ENCODE results near the gene UBL3. TPM values are rescaled to one million over a fixed set of nuclear protein-coding genes. Genes with fewer than 3 reads are reported as not detected.

Gene UBL3
- 16.1 and 19.8 TPM in 2 replicates for total RNA-seq

GRCh38 chr13:29850213-29850898 lies at the start of gene UBL3:
Gene UBL3 (minus strand): TSS chr13:29850617. CDS start chr13:29849538, 1,079 bp downstream.
- H3K27me3 ChIP-seq (ENCODE audit: control insufficient read depth, insufficient read depth, low read length), result no peaks in the 10 kb centered on the region
- no peaks in the 10 kb centered on the region for H3K36me3 ChIP-seq (ENCODE audit: control insufficient read depth, insufficient read depth, low read length)
- TF ChIP-seq, protein P1, sequence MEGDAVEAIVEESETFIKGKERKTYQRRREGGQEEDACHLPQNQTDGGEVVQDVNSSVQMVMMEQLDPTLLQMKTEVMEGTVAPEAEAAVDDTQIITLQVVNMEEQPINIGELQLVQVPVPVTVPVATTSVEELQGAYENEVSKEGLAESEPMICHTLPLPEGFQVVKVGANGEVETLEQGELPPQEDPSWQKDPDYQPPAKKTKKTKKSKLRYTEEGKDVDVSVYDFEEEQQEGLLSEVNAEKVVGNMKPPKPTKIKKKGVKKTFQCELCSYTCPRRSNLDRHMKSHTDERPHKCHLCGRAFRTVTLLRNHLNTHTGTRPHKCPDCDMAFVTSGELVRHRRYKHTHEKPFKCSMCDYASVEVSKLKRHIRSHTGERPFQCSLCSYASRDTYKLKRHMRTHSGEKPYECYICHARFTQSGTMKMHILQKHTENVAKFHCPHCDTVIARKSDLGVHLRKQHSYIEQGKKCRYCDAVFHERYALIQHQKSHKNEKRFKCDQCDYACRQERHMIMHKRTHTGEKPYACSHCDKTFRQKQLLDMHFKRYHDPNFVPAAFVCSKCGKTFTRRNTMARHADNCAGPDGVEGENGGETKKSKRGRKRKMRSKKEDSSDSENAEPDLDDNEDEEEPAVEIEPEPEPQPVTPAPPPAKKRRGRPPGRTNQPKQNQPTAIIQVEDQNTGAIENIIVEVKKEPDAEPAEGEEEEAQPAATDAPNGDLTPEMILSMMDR (IDR thresholded peaks at IDR 0.05; ENCODE audit: insufficient read depth, low read length, severe bottlenecking), result no peak
- FAIRE-seq, result no peak
- peak within 1 kb of the TSS; percentile 68 for H3K4me3 ChIP-seq (ENCODE audit: low read depth, low read length)
- DNase-seq (ENCODE audit: low read depth), result peak; percentile 88

- Histone ChIP-seq H3K36me3 (ENCODE audit: control insufficient read depth, insufficient read depth, low read length) (no peaks in the 10 kb centered on the region), H3K27me3 (ENCODE audit: control insufficient read depth, insufficient read depth, low read length) (no peaks in the 10 kb centered on the region), H3K4me3 (ENCODE audit: low read depth, low read length) (no peak overlapping the region)
- FAIRE-seq (no peak), DNase-seq (ENCODE audit: low read depth) (no peak)
- TF ChIP-seq, protein P1 (IDR thresholded peaks at IDR 0.05; ENCODE audit: insufficient read depth, low read length, severe bottlenecking), result no peak
These were observed 46.7 kb upstream of the UBL3 start for GRCh38 chr13:29897102-29897501.

GRCh38 chr13:29893438-29893837 lies 43.0 kb upstream of the UBL3 start:
- no peaks in the 10 kb centered on the region for H3K27me3 ChIP-seq (ENCODE audit: control insufficient read depth, insufficient read depth, low read length)

DNA sequence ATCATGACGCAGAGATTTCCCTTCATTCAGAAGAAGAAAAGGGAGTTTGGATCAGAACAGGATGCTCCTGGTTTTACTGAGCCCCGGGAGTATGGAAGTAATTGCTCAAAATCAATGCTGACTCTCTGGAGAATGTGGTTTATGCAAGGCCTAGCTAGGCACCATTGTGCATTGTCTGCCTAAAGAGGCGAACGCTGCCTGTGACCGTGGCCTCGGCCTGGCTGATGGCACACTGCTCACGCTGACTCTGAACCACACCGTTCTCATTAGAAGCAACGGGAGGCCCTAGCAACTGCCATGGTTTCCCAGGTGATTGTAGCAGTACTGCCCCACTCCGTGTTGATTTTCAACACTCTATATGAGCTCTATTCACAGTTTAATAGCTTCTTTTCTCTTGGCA lies 41.7 kb upstream of the UBL3 start:
- no peak for DNase-seq (ENCODE audit: low read depth)
- FAIRE-seq, result no peak
- no peak overlapping the region for H3K4me3 ChIP-seq (ENCODE audit: low read depth, low read length)
- TF ChIP-seq, protein P1 (IDR thresholded peaks at IDR 0.05; ENCODE audit: insufficient read depth, low read length, severe bottlenecking), result no peak
- no peaks in the 10 kb centered on the region for H3K36me3 ChIP-seq (ENCODE audit: control insufficient read depth, insufficient read depth, low read length)
- H3K27me3 ChIP-seq (ENCODE audit: control insufficient read depth, insufficient read depth, low read length), result no peaks in the 10 kb centered on the region

More at GRCh38 chr13:29893438-29893837, 43.0 kb upstream of the UBL3 start:
- FAIRE-seq (no peak), DNase-seq (ENCODE audit: low read depth) (no peak)
- Histone ChIP-seq H3K36me3 (ENCODE audit: control insufficient read depth, insufficient read depth, low read length) (no peaks in the 10 kb centered on the region), H3K4me3 (ENCODE audit: low read depth, low read length) (no peak overlapping the region)
- TF ChIP-seq, protein P1 (IDR thresholded peaks at IDR 0.05; ENCODE audit: insufficient read depth, low read length, severe bottlenecking), result no peak

DNA sequence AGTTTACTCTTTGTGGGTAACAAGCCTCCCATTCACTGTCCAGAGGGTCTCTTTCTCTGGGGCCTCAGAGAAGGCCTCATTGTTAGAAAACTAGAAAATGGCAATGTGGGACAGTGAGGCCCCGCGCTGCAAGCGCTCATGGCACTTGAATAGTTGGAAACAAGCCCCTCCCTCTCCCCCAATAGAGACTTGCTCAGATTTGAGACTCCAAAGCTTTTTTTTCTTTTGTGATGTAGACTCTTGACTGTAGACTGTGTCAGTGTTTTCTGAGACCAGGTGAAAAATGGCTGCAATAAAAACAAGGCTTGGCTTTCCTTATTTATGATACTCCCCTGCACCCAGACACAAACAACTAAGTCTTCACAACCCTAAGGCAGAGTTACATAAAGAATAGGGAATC lies 38.7 kb upstream of the UBL3 start:
- TF ChIP-seq, protein P1 (IDR thresholded peaks at IDR 0.05; ENCODE audit: insufficient read depth, low read length, severe bottlenecking), result no peak
- FAIRE-seq (no peak), DNase-seq (ENCODE audit: low read depth) (no peak)
- H3K36me3 ChIP-seq (ENCODE audit: control insufficient read depth, insufficient read depth, low read length), result no peaks in the 10 kb centered on the region
- no peak overlapping the region for H3K4me3 ChIP-seq (ENCODE audit: low read depth, low read length)
- no peaks in the 10 kb centered on the region for H3K27me3 ChIP-seq (ENCODE audit: control insufficient read depth, insufficient read depth, low read length)

DNA sequence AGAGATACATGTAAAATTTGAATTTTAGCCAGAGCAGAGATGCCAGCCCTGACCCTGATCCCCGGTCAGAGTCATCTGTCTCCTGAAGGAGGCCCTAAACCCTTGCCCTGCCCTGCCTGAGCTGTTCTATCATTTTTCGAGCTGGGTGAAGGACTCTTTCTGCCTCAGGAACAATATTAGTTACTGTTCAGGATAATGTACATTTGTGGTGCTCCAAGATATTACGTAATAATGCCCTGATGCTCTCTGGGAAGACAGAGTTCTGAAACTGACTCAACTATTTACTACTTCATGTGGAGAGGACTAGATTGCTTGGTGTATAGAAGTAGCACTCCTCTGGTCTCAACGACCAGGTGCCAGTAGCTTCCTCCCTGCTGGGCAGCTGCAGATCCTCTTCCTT lies 37.9 kb upstream of the UBL3 start:
- FAIRE-seq, result no peak

More for the DNA sequence above, 37.9 kb upstream of the UBL3 start:
- H3K27me3 ChIP-seq (ENCODE audit: control insufficient read depth, insufficient read depth, low read length), result no peaks in the 10 kb centered on the region
- TF ChIP-seq, protein P1 (IDR thresholded peaks at IDR 0.05; ENCODE audit: insufficient read depth, low read length, severe bottlenecking), result no peak
- no peaks in the 10 kb centered on the region for H3K36me3 ChIP-seq (ENCODE audit: control insufficient read depth, insufficient read depth, low read length)
- no peak overlapping the region for H3K4me3 ChIP-seq (ENCODE audit: low read depth, low read length)
- DNase-seq (ENCODE audit: low read depth), result no peak
